GM23248 (cell line): ENCODE results near the gene NAV2.

Experiments
- EZH2 ChIP-seq: fragments of 200-600 bp; sonication (generic); IDR thresholded peaks from 2 replicates; pipeline ENCODE4 v1.6.1; 2018; ENCODE audit warnings: antibody characterized with exemption, mild to moderate bottlenecking; ENCODE audit not compliant: insufficient read depth, poor library complexity, severe bottlenecking
- EZH2phosphoT487 ChIP-seq: fragments of 200-600 bp; sonication (generic); IDR thresholded peaks from 2 replicates; pipeline ENCODE4 v1.6.1; 2018; ENCODE audit warnings: antibody characterized with exemption, moderate library complexity, mild to moderate bottlenecking, low read depth; ENCODE audit not compliant: insufficient read depth

GRCh38 chr11:20043992-20044391 is 331.4 kb downstream of the NAV2 start:
- TF ChIP-seq EZH2 (no peak), EZH2phosphoT487 (no peak)
